OCI-LY1 (cell line): ENCODE results near the gene CIB1.

ENCODE experiments used
- H2AFZ ChIP-seq: fragments of 200-600 bp; sonication (generic), shearing (Covaris generic); 2 replicates; pipeline ENCODE4 v1.6.0; 2014; ENCODE audit warnings: antibody characterized with exemption, mild to moderate bottlenecking, low read length
- H3F3A ChIP-seq: fragments of 200-600 bp; sonication (generic), shearing (Covaris generic); 2 replicates; pipeline ENCODE4 v1.6.0; 2014; ENCODE audit warnings: mild to moderate bottlenecking, antibody characterized with exemption, low read length, moderate library complexity; ENCODE audit not compliant: insufficient read depth
- H3K27ac ChIP-seq: fragments of 200-600 bp; sonication (generic); 2 replicates; pipeline ENCODE4 v1.5.1; 2014; ENCODE audit warnings: low read length, mixed run types, mild to moderate bottlenecking, low read depth; ENCODE audit not compliant: poor library complexity, severe bottlenecking
- H3K27me3 ChIP-seq: fragments of 200-600 bp; sonication (generic); 2 replicates; pipeline ENCODE4 v1.6.0; 2014; ENCODE audit warnings: antibody characterized with exemption, mild to moderate bottlenecking, low read length, moderate library complexity; ENCODE audit not compliant: insufficient read depth
- H3K36me3 ChIP-seq: fragments of 200-600 bp; sonication (generic); 2 replicates; pipeline ENCODE4 v1.6.1; 2014; ENCODE audit warnings: mild to moderate bottlenecking, antibody characterized with exemption, low read length, moderate library complexity, mixed read lengths; ENCODE audit not compliant: insufficient read depth
- H3K4me1 ChIP-seq: fragments of 200-600 bp; sonication (generic); 2 replicates; pipeline ENCODE4 v1.5.1; 2014; ENCODE audit warnings: mild to moderate bottlenecking, low read length, moderate library complexity; ENCODE audit not compliant: insufficient read depth, severe bottlenecking
- H3K4me2 ChIP-seq: fragments of 200-600 bp; sonication (generic), shearing (Covaris generic); 2 replicates; pipeline ENCODE4 v1.6.1; 2014; ENCODE audit warnings: low read length
- H3K4me3 ChIP-seq: fragments of 200-600 bp; sonication (generic); 2 replicates; pipeline ENCODE4 v1.5.1; 2014; ENCODE audit warnings: low read length, low read depth, mild to moderate bottlenecking, mixed read lengths; ENCODE audit not compliant: poor library complexity, severe bottlenecking
- H3K79me2 ChIP-seq: fragments of 200-600 bp; shearing (Covaris generic); 2 replicates; pipeline ENCODE4 v1.6.1; 2016; ENCODE audit warnings: mixed run types, low read length, mixed read lengths; ENCODE audit not compliant: insufficient read depth
- H3K9ac ChIP-seq: fragments of 200-600 bp; sonication (generic), shearing (Covaris generic); 2 replicates; pipeline ENCODE4 v1.6.1; 2014; ENCODE audit warnings: mild to moderate bottlenecking, low read length, mixed read lengths
- H3K9me2 ChIP-seq: fragments of 200-600 bp; sonication (generic), shearing (Covaris generic); 2 replicates; pipeline ENCODE4 v1.6.1; 2014; ENCODE audit warnings: low read depth, mild to moderate bottlenecking, low read length, mixed read lengths
- H3K9me3 ChIP-seq: fragments of 200-600 bp; shearing (Covaris generic); 2 replicates; pipeline ENCODE4 v1.6.1; 2014; ENCODE audit warnings: low read length, mixed read lengths
- H4K20me1 ChIP-seq: fragments of 200-600 bp; sonication (generic), shearing (Covaris generic); 2 replicates; pipeline ENCODE4 v1.6.0; 2016; ENCODE audit warnings: mild to moderate bottlenecking, low read length; ENCODE audit not compliant: insufficient read depth
- EZH2 ChIP-seq: fragments of 200-600 bp; sonication (generic), shearing (Covaris generic); IDR thresholded peaks from 2 replicates; pipeline ENCODE4 v1.8.0; 2017; ENCODE audit warnings: borderline replicate concordance, mixed run types, mild to moderate bottlenecking, antibody characterized with exemption, low read length, moderate library complexity, mixed read lengths
- TF ChIP-seq, protein P1 (sequence below): fragments of 200-600 bp; sonication (generic), shearing (Covaris generic); IDR thresholded peaks from 2 replicates; pipeline ENCODE4 v1.5.1; 2017; ENCODE audit warnings: mild to moderate bottlenecking, antibody characterized with exemption, low read length, moderate library complexity, mixed read lengths

The CIB1 gene

GRCh38 chr15:90225047-90225446 is 8.7 kb downstream of the CIB1 start:
- Histone ChIP-seq H2AFZ (no peak overlapping the region), H3K9me2 (no peaks in the 10 kb centered on the region), H3K4me1 (no peaks in the 10 kb centered on the region), H3K36me3 (peaks cover 80% of the 10 kb centered on the region), H3K27me3 (no peaks in the 10 kb centered on the region), H3K27ac (no peak overlapping the region), H3K9me3 (no peaks in the 10 kb centered on the region), H3K79me2 (no peaks in the 10 kb centered on the region), H3K4me3 (no peak overlapping the region), H4K20me1 (no peaks in the 10 kb centered on the region), H3K9ac (no peak overlapping the region), H3K4me2 (no peak overlapping the region), H3F3A (no peaks in the 10 kb centered on the region)
- TF ChIP-seq EZH2 = no peak
- TF ChIP-seq, protein P1, sequence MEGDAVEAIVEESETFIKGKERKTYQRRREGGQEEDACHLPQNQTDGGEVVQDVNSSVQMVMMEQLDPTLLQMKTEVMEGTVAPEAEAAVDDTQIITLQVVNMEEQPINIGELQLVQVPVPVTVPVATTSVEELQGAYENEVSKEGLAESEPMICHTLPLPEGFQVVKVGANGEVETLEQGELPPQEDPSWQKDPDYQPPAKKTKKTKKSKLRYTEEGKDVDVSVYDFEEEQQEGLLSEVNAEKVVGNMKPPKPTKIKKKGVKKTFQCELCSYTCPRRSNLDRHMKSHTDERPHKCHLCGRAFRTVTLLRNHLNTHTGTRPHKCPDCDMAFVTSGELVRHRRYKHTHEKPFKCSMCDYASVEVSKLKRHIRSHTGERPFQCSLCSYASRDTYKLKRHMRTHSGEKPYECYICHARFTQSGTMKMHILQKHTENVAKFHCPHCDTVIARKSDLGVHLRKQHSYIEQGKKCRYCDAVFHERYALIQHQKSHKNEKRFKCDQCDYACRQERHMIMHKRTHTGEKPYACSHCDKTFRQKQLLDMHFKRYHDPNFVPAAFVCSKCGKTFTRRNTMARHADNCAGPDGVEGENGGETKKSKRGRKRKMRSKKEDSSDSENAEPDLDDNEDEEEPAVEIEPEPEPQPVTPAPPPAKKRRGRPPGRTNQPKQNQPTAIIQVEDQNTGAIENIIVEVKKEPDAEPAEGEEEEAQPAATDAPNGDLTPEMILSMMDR = no peak

DNA sequence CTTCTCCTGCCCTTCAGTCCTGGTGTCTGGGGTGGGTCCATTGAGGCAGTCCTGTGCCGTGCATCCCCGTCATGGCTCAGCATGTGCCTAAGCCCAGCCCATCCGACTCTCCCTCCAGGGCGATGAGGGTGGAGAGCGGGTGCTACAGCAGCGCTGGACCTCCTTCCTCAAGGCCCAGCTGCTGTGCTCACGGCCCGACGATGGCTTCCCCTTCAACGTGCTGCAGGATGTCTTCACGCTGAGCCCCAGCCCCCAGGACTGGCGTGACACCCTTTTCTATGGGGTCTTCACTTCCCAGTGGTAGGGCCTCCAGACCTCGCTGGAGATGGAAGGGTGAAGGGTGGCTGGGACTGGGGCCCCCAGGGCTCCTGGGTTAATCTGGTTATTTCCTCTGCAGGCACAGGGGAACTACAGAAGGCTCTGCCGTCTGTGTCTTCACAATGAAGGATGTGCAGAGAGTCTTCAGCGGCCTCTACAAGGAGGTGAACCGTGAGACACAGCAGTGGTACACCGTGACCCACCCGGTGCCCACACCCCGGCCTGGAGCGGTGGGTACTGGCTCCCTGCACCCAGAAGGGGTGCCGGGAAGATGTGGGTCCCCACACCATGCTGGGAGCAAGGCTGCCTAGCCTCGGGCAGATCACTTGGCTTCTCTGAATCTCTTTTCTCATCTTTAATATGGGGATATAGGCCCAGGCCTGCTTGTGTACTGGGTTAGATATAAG is 10.1 kb downstream of the CIB1 start:
- Histone ChIP-seq H3K4me2 (no peak overlapping the region), H4K20me1 (no peaks in the 10 kb centered on the region), H3K36me3 (peaks cover 66% of the 10 kb centered on the region), H3K9me3 (no peaks in the 10 kb centered on the region), H3K27me3 (no peaks in the 10 kb centered on the region), H2AFZ (no peak overlapping the region), H3F3A (no peaks in the 10 kb centered on the region), H3K9ac (no peak overlapping the region), H3K27ac (no peak overlapping the region), H3K4me3 (no peak overlapping the region), H3K4me1 (peaks cover 7% of the 10 kb centered on the region), H3K9me2 (no peaks in the 10 kb centered on the region), H3K79me2 (no peaks in the 10 kb centered on the region)
- no peak for TF ChIP-seq EZH2
- TF ChIP-seq, protein P1 = no peak

DNA sequence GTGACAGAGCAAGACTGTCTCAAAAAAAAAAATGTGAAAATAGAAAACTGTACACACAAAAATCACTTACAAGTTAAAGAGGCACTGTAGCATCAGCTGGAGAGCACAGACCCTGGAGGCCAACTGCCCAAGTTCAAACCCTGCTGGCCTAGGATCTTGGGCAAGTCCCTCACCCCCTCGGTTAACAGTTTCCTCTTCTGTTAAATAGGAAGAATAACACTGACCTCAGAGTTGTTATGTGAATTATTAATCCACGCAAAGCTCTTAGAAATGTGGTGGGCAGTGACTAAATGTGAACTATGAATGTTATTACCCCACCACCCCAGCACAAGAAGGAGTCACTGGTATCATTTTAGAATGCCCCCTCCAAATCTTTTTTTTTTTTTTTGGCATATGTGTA is 11.2 kb downstream of the CIB1 start:
- Histone ChIP-seq H3K9me2 (no peaks in the 10 kb centered on the region), H3K27ac (no peak overlapping the region), H3K9ac (no peak overlapping the region), H3K9me3 (no peaks in the 10 kb centered on the region), H2AFZ (no peak overlapping the region), H3F3A (no peaks in the 10 kb centered on the region), H3K4me1 (peaks cover 7% of the 10 kb centered on the region), H3K4me3 (no peak overlapping the region), H3K79me2 (no peaks in the 10 kb centered on the region), H4K20me1 (no peaks in the 10 kb centered on the region), H3K4me2 (no peak overlapping the region), H3K36me3 (peaks cover 58% of the 10 kb centered on the region), H3K27me3 (no peaks in the 10 kb centered on the region)
- TF ChIP-seq EZH2 = no peak
- TF ChIP-seq, protein P1 = no peak
